GM12891 (cell line): ENCODE data around the gene DENND2C.

Source experiments
- PAX5 ChIP-seq: IDR thresholded peaks from 2 replicates; pipeline ENCODE4 v1.6.1; 2011; ENCODE audit warnings: low read length, moderate library complexity, mild to moderate bottlenecking; ENCODE audit not compliant: insufficient read depth, severe bottlenecking
- POLR2A ChIP-seq: IDR thresholded peaks from 2 replicates; pipeline ENCODE4 v1.6.1; 2011; ENCODE audit warnings: low read depth, low read length, control low read depth
- POLR2AphosphoS5 ChIP-seq: IDR thresholded peaks from 2 replicates; pipeline ENCODE4 v1.6.1; 2011; ENCODE audit warnings: low read depth, low read length, control low read depth
- POU2F2 ChIP-seq: IDR thresholded peaks from 2 replicates; pipeline ENCODE4 v1.6.1; 2011; ENCODE audit warnings: low read depth, mild to moderate bottlenecking, control low read depth, low read length, moderate library complexity
- SPI1 ChIP-seq: IDR thresholded peaks from 2 replicates; pipeline ENCODE4 v1.6.1; 2011; ENCODE audit warnings: low read depth, low read length, control low read depth
- TAF1 ChIP-seq: IDR thresholded peaks from 2 replicates; pipeline ENCODE4 v1.6.1; 2011; ENCODE audit warnings: low read depth, low read length, control low read depth

GRCh38 chr1:114696810-114697209 lies 27.0 kb upstream of the DENND2C start:
- TF ChIP-seq POLR2A (no peak), POLR2AphosphoS5 (no peak), SPI1 (no peak), PAX5 (no peak), TAF1 (no peak), POU2F2 (no peak)
